GM21619 (cell line): ENCODE measurements around the gene PSMD5.
A peak's percentile ranks its signal among the peaks of the same experiment; 100 is the strongest.

Experiments used
- ATAC-seq: cut with Tn5 transposase; IDR thresholded peaks from one replicate; pipeline ENCODE4 v1.9.1; 2021; ENCODE audit not compliant: unreplicated experiment

The PSMD5 gene

DNA sequence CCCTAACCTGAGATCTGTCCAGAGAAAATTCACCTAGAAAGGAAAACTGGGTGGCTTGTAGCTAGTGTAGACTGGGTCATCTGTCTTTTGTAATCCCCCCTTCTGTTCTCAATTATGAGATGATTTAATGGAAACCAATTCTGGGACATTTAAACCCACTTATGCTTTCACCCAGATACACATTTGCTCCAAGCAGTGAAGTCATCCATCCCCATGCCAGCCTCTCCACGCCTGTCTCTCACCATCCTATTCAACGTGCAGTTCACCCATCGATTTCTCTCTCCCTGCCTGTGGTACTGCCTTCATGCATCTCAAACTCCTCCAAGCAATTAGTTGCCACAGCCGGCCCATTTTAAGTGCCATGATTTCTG is 32.5 kb upstream of the PSMD5 start:
- ATAC-seq = no peak

- no peak for ATAC-seq
Measured at GRCh38 chr9:120874226-120875194, 31.8 kb upstream of the PSMD5 start.

DNA sequence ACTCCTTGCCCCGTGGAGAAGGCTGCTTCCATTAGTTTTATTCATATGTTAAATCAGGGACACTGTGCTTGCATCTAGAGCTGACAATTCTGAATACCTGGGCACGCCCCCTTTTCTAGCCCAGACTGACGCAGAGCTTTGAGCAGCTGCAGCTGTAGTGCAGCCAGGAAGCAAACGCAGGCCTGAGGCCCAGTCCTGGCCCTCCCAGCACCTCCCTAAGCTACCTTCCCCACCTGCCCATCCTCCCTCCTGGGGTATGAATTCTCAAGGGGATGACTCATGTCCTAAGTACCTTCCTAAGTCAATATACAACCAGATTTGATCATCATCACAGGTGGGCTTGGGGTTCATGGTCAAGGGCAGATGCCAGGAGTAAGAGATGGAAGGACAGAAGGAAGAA is 30.8 kb upstream of the PSMD5 start:
- no peak for ATAC-seq

GRCh38 chr9:120872791-120873502 is 30.2 kb upstream of the PSMD5 start:
- ATAC-seq = no peak

DNA sequence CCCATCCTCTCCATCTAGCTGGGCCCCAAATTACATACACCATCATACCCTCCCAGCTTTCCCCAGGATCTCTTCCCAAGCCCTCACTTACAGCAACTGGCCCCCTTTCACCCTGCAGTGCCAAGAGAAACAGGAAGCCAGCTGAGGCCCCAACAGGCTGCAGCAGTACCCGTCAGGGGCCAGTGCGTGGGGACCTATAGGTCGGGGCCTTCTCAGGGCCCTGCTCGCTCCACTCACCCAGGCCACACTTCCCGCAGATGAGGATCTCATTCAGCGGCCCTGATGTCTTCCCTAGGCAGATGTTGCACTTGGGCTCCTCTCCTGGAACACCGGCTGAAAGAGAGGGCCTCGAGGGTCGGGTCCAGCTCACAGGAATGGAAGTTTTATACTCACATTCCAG is 27.5 kb upstream of the PSMD5 start:
- no peak for ATAC-seq

- no peak for ATAC-seq
Measured at GRCh38 chr9:120869726-120870125, 27.0 kb upstream of the PSMD5 start.

- no peak for ATAC-seq
Measured at GRCh38 chr9:120869360-120869687, 26.6 kb upstream of the PSMD5 start.

DNA sequence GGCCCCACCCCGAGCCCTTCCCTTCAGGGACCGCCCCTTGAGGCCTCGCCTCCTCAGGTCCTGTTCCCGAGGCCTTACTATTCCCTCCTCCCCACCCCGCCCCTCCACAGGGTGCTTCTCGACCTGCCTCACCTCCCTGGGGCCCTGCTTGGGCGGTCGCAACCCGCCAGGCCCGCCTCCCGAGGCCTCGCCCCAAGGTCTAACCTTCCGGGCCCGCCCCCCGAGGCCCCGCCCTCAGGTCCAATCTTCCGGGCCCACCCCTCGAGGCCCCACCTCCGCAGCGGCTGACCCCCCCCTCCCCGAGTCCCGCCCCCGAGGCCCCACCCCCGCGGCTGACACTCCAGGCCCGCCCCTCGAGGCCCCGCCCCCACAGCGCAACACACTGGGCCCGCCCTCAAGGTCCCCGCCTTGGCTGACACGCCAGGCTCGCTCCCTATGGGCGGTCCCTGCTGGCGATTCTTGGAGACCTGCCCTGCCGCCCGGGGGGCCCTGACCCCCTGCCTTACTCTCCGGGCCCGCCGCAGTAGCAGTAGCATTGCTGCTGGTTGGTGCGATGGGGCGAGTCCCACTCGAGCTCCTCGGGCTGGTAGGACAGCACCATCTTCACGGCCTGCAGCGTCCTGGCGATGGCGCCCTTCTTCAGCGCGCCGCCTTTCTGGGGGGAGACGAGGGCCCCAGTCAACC is 26.1 kb upstream of the PSMD5 start:
- peak; percentile 85 for ATAC-seq

DNA sequence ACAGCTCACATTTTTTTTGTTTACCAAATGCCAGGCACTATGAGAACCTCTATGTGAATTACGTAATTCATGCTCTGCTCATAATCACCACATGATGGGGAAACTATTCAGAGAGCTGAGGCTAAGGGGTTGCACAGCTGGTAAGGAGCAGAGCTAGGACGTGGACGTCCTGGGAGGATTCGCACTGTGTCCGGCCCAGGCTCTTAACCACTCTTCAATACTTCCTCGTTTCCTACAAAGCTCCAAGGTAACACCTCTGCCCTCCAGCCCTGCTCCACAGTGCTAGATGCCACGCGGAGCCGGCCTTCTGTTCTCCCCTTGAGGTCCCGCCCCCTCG is 25.6 kb upstream of the PSMD5 start:
- ATAC-seq = no peak

- no peak for ATAC-seq
Measured at GRCh38 chr9:120867676-120868338, 25.1 kb upstream of the PSMD5 start.

DNA sequence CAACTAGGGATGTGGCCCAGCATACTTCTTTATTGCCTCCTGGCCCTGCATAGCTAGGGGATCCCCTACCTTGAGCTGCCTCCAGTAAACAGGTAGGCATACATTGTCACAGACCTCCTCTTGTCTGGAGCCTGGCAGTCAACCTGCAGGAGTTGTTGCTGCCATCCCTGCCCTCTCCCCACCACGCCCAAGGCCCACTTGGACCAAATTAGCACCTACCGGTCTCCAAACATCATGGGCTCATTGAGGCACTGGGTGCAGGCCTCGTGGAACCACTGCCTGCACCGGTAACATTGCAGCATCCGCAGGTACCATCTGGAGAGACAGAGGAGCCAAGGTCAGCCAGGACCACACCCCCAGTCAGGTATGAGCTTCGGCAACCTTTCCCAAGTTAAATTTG is 23.9 kb upstream of the PSMD5 start:
- ATAC-seq = no peak

GRCh38 chr9:120865809-120866208 is 23.1 kb upstream of the PSMD5 start:
- ATAC-seq = no peak

- no peak for ATAC-seq
Measured at GRCh38 chr9:120865176-120865575, 22.5 kb upstream of the PSMD5 start.

GRCh38 chr9:120864719-120865118 is 22.0 kb upstream of the PSMD5 start:
- no peak for ATAC-seq

- ATAC-seq = no peak
Measured at GRCh38 chr9:120863833-120864232, 21.1 kb upstream of the PSMD5 start.

GRCh38 chr9:120862452-120862851 is 19.7 kb upstream of the PSMD5 start:
- ATAC-seq = no peak

- no peak for ATAC-seq
Measured at GRCh38 chr9:120861935-120862334, 19.2 kb upstream of the PSMD5 start.

DNA sequence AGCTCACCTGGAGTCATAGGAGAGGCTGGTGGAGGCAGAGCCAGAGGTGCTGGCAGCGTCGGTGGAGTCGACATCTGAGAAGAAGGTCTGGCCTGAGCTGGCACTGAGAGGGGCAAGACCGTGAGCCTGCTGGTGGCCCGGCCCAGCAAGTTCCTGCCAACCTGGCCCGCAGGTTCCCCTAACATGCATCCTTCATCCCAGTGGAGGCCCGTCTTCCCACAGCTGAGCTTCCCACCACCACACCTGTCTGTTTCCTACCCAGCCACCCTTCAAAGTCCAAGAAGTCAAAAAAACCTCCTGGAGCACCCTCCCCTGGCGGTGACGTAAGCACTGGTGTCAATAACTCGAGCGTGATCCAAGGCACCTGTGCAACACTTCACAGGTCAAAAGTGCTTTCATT is 17.4 kb upstream of the PSMD5 start:
- no peak for ATAC-seq

DNA sequence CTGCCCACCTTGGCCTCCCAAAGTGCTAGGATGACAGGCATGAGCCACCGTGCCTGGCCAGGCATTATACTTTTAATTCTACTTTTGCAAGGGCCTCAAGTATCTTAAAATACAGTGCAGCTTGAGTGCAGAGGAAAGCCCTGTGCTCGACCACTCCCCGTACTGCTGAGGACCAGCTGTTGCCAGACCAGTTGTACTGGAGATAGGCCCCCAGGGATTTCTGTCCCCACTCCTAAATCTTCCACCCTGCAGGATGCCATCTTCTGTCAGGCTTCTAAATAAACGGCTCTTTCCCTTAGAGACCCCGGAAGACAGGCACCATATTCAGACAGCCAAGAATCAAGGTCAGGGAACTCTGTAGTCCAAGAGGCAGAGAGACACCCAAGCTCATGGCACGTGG is 16.6 kb upstream of the PSMD5 start:
- no peak for ATAC-seq

GRCh38 chr9:120857902-120858301 is 15.2 kb upstream of the PSMD5 start:
- ATAC-seq = no peak

DNA sequence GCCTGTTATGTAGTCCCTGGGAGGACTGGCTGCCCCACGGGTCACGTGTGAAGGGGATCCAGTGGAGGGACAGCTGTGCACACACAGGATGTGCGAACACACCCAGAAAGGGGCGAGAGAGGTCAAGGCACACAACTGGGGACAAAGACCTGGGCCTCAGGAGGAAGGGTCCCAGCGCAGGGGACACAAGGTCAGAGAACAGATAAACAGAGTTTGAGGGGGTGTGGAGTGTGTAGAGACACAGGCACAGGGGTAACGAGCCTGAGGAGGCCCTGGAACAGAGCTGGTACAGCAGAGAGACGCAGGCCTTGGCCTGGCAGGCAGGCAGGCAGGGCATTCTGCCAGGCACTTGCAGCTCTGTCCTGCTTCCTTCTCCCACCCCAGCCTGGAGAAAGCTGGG is 14.8 kb upstream of the PSMD5 start:
- no peak for ATAC-seq
